NCI-H69 (cell line): Measurements from ENCODE around the gene ZFP30.
"Not testable (repeated sequence)": the region's sequence is repeated elsewhere in the genome, so short reads cannot be mapped to it uniquely, and the experiment has no call there.

Experiments used
- DNase-seq: peaks from one replicate; lab custom pipeline; 2025; lab: John Stamatoyannopoulos, UW

ZFP30 gene

DNA sequence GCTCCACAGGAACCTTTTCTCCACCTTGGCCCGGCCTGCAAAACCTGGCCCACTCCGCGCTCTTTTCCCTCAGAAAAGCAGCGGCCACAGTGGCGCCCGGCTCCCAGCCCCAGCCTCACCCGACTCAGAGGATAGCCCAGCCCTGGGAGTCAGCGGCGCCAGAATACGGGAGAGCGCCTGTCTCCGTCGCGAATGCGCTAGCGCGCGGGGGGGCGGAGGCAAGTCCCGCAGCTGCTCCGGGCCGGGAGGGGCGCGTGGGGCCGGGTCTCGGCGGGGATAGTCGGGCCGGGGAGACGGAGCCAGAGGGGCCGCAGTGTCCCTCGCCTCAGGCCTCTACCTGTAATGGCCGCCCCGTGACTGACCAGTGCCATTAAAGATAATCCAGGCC is at the start of gene ZFP30:
TSS of gene ZFP30 (minus strand) at position 165 of the 388 bp plus-strand sequence. CDS start 7,643 bp downstream, outside the sequence.
- DNase-seq: peak; percentile 98

DNA sequence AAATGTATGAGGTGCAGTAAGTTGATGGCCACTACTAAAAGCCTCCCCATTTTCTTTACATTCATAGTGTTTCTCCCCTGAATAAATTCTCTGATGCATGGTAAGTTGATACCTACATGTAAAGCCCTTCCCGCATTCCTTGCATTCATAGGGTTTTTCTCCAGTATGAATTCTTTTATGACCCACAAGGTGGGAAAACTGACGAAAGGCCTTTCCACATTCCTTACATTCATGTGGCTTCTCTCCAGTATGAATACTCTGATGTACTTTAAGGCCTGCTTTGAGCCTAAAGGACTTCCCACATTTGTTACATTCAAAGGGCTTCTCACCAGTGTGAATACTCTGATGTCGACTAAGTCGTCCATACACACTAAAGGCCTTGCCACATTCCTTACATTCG is 43.8 kb upstream of the ZFP30 start:
- DNase-seq: no peak

DNA sequence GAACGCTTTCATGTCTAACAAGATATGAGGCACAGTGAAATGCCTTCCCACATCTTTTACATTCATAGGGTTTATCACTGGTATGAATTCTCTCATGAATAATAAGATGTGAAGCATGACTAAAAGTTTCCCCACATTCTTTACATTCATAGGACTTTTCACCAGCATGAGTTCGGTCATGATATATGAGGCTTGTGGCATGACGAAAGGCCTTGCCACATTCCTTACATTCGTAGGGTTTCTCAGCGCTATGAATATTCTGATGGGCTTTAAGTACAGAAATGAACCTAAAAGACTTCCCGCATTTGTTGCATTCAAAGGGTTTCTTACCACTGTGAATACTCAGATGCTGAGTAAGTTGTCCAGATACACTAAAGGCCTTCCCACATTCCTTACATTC is 43.0 kb upstream of the ZFP30 start:
- no peak for DNase-seq

DNA sequence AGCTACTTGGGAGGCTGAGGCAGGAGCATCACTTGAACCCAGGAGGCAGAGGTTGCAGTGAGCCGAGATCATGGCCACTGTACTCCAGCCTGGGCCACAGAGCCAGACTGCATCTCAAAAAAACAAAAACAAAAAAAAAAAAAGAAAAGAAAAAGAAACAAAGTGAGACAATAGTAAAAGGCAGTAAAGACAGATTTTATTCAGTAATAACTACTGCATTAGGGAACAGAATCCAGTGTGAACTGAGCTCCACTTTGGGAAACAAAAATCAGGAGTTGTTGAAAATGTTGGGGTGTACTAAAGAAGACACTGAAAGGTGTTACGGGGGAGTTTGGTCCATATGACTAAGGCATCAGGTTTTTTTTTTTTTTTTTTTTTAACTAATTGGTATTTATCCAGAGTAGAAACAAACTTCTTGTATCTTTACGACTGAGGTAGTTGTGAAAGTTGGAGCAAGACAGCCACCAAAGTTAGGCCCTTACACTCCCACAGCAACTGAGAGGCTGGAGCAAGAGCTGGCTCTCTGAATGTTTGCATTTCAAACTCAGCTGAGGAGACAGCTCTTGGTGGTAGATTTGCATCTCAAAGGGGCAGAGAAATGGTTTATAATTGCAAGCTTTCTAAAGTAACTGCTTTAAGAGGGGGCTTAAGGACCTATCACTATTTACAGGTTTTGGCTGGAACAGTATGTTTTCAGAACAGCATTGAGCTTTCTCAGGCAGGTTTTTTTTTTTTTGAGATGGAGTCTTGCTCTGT is 40.1 kb upstream of the ZFP30 start:
- DNase-seq: no peak

DNA sequence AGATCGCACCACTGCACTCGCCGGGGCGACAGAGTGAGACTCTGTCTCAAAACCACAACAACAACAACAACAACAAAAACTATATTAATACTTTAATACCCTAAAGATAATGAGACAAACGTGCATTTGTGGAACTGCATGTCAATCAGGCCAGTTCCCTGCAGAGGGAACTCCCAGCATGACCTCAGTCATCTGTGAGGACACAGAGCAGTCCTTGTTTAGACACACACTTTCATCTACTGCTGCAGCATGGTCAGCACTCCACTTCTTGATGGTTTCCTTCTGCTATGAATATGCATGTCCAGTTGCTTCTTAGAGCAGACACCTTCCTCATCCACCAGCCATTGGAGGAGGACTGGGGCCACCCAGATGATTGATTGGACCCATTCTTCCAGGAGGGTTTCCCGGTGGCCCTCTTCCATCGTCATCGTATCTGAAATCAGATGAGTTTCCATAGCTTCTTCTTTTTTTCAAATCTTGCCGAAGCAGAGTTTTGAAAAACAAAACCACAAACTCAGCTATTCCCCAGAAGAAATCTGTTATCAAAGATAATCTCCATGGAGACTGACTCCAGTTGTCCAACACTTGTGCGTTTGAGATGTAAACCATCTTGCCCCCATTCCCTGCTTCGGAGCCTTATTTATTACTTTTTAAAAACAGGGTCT is 37.8 kb upstream of the ZFP30 start:
- DNase-seq: no peak

DNA sequence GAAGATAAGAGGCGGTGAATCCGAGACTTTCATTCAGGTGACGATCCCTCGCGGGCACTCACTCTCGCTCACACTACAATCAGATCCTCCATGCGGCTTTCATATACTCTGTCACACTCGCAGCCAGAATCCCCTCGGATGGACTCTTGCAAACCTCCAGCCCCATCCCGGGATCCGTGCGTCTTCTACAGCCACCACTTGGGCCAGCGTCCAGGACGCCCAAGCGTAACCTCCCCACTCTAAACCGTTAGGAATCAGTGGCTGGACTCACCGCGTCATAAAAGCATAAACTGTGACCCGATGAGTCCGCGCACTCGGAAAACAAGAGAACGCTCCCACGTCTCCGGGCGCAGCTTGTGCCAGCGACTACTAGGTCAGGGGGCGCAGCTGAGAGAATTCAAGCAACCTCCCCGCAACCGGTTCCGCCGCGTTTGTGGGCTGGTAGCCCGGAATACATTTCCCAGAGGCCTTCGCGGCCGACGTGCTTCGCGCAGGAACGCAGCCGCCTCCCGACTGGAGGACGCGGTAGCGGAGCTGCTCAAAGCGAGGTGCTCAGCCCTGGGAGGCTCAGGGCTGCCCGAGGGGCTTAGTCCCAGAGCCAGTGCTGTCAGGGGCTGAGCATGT is 36.7 kb upstream of the ZFP30 start:
- DNase-seq: no peak

DNA sequence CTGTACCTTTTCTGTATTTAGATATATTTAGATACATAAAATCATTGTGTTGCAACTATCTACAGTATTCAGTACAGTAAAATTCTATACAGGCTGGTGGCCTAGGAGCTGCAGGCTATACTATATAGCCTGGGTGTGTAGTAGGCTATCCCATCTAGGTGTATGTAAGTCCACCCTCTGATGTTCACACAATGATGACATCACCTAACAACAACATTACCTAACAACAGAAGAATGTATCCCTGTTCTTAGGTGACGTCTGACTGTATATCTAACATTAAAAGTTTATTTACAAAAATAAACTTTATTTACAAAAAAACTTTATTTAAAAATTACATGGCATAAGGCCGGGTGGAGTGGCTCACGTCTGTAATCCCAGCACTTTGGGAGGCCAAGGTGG is 28.3 kb upstream of the ZFP30 start:
- no peak for DNase-seq

DNA sequence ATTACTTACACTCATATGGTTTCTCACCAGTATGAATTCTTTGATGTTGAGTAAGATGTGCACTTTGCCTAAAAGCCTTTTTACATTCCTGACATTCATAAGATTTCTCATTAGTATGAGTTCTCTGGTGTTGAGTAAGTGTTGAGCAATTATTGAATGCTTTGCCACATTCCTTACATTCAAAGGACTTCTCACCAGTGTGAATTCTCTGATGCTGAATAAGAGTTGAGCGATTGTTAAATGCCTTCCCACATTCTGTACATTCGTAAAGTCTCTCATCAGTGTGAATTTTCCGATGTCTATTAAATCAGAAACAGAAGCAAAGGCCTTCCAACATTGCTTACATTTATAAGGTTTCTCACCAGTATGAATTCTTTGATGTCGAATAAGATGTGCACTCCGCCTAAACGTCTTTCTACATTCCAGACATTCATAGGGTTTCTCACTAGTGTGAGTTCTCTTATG is 14.2 kb upstream of the ZFP30 start:
- DNase-seq: no peak

DNA sequence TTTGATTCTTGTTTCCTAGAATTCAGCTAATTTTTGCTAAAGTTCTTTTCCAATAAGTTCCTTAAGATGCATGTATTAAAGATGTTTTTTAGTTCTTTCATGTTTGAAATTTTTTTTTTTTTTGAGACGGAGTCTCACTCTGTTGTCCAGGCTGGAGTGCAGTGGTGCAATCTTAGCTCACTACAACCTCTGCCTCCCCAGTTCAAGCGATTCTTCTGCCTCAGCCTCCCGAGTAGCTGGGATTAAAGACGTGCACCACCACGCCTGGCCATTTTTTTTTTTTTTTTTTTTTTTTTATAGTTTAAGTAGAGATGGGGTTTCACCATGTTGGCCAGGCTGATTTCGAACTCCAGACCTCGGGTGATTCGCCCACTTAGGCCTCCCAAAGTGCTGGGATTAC is 1.9 kb upstream of the ZFP30 start:
- not testable (repeated sequence) for DNase-seq

DNA sequence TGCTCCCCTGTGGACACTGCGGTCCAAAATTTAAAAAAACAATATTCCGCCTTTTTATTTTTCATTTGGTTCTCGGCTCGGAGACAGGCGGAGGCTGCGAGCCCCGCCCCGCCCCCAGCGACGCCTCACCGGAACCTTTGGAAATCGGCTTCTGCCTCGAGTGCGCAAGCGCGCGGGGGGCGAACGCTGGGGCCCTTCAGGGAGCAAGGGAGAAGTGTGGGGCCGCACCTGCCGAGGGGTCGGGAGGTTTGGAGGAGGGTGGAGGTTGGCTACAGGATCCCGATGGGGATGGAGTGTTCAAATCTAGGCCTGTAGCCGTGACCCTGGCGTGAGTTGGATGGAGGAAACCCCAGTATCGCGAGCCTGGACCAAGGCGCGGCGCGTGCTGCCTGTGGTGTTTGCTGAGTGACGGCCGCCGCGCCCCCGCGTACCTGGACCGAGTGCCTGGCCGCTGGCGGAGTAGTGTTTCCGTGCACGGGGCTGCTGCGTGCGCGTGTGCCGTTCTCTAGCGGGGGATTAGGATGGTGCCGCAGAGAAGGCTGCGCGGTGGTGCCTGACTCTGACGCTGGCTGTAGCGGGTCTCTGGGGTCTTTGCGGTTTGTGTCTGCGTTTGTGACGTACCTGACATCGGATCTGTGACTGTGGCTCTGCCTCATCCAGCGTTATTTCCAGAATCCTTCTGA is 565 bp upstream of the ZFP30 start:
- peak; percentile 96 for DNase-seq

DNA sequence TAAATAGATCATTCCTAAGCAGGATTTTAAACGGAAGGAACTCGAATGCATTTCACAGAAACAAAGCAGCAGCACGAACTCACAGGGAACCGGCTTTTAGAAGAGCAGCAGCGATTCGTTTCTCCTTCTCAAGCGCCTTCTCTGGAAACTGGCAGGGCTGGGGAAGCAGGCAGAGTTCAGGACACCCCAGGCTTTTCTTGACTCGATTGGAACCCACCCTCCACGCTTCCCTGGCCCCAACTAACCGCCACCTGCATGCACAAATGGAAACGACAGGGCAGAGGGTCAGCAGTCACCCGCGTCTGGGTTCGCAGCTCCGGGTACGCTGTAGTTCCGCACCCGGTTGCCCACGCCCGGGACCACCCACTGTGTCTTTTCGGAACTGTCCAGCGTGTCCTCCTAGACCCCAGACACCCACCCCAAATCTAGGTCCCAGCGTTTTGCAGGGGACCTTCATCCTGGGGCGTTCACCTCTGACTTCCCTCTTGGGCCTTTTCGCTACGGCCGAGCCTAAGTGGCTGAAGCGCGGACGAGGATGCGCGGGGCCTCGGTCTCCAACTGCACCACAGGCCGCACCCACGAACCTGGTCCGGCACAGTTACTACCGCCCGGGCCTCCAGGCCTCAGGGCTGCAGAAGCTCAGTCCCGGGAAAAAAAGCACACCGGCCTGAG is 500 bp downstream of the ZFP30 start:
- peak; percentile 86 for DNase-seq

DNA sequence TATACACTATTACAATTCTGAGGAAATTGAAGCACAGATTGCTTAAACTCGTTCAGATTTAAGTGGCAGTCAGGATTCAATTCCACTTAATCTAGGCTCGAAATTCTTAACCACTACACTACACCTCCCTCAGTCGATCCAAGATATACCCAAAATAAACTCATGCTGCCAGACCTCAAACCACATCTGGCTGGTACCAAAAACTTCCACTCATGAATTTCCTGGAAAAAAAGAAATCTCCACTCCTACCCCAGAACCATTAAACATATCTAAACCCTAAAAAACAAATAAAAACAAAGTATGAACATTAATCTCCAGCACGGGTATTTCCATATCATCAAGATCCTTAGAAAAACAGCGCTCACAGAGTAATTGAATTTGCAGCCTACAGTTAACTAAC is 1.1 kb downstream of the ZFP30 start:
- peak; percentile 46 for DNase-seq

DNA sequence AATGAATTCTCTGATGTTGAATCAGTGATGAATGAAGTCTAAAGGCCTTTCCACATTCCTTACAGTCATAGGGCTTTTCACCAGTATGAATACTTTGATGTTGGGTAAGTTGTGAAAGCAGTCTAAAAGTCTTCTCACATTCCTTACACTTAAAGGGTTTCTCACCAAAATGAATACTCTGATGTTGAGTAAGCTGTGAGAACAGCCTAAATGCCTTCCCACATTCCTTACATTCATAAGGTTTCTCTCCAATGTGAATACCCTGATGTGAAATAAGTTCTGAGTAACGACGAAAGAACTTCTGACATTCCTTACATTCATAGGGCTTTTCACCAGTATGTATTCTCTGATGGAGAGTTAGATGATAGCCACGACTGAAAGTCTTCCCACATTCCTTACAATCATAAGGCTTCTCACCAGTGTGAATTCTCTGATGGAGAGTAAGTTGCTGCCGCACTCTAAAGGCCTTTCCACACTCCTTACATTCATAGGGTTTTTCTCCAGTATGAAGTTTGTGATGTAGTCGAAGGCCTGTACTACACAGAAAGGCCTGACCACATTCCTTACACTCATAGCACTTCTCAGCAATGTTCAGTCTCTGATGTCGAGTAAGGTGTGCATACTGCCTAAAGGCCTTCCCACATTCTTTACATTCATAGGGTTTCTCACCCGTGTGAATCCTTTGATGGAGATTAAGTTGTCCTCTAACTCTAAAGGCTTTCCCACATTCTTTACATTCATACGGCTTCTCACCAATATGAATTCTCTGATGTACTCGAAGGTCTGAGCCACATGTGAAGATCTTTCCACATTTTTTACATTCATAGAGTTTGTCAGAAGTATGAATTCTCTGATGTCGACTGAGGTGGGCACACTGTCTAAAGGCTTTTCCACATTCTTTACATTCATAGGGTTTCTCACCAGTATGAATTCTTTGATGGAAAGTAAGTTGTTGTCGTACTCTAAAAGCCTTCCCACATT is 19.9 kb downstream of the ZFP30 start:
- DNase-seq: no peak

DNA sequence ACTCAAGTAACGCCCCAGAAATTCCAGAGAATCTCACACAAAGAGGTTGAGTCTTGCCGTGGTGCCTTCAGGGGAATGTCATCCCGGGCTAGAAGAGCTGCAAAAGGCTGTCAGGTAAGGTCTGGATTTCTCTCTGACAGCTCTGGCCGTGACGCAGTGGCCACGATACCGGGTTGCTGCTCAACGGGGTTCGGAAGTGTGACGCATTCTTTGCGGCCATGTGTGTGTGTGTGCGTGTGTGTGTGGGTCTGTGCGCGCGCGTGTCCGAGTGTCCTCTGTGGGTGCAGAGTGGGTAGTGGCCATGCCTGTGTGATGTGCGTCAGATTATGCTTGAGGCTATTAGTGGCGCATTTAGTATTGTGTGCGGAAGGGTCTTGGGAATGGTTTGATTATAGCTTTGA is 60.3 kb downstream of the ZFP30 start:
- peak; percentile 89 for DNase-seq

DNA sequence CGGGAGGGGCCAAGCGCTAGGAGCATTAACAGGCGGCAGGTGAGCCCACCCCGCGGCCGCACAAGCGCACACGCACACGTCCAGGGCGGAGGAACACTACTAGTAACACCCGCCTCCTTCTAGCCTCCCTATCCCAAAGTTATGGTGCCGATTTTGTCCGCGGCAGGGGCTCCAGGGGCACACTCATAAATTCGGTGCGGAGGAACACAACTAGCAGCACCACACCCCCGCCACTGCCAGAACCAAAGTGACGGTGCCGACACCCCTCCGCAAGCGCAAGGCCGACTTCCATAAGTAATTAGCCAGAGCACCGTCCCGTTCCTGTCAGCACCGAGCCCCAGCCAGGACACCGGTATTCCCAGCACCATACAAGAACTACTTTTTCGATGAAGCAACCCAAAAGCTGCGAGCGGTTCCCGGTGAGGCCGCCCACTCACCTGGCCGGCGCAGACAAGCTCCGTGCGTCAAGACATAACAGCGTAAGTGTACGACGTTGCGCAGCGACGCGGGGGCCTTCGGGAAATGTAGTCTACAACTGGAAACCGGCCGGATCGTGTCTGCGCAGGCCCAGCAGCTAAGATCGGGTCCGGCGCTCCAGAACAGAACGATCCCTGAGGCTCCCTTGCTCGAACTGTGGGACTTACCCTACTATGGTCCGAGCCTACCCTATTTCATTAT is 60.8 kb downstream of the ZFP30 start, which contains the start of the genes ZNF540 and ZNF571:
TSS of gene ZNF540 (plus strand) at position 573 of the 678 bp plus-strand sequence. CDS start 3,572 bp downstream, outside the sequence.
TSS of gene ZNF571 (minus strand) at position 489 of the 678 bp plus-strand sequence. CDS start 8,116 bp downstream, outside the sequence.
- DNase-seq: peak; percentile 99

DNA sequence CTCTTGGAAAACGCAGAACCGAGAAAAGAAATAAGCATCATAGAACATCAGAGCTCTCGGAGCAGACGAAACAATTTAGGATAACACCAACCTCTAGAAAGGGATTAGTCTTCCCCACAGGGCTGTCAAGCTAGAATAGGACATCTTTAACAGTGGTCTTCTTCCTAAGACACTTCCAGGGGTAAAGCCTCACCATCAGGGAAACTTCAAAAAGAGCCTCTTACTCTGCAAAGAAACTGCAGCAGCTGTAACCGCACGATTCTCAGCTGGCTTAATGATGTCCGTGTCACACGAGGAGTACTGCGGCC is 61.3 kb downstream of the ZFP30 start:
- DNase-seq: no peak

DNA sequence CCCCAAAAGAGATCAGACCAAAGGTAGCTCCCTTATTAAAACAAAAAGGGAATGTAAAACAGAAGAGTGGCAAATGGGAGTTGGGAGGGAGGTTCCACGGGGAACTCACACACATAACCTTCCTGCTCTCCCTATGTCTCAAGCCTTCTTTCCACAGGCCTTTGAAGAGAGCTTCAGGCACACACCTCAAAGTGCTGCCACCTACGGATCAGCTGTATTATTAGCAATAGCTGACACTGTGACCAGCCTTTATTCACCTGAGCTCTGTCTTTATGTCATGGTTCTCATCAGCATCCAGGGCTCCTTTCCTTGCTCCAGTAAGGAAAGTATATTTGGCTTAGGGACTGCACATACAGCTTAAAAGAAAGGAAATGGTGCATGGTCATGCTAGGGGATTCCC is 71.9 kb downstream of the ZFP30 start:
- DNase-seq: no peak

DNA sequence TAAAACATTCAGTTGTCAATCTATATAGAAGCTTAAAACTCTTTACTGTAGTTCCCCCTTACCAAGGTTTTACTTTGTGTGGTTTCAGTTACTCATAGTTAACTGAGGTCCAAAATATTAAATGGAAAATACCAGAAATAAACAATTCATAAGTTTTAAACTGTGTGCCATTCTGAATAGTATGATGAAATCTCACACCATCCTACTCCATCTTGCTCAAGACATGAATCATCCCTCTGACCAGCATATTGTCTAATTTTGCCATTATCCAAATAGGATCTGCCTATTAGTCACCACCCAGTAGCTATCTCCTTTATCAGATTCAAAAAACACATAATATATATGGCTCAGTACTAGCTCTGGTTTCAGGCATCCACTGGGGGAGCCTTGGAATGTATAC is 83.1 kb downstream of the ZFP30 start:
- DNase-seq: no peak

DNA sequence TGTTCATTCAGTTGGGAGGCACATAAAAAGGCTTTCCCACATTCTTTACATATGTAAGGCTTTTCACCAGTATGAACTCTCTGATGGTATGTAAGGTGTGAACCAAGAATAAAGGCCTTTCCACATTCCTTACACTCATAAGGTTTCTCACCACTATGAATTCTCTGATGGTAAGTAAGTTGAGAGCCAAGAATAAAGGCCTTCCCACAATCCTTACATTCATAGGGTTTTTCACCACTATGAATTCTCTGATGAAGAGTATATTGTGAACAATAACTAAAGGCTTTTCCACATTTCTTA is 89.9 kb downstream of the ZFP30 start:
- DNase-seq: no peak

DNA sequence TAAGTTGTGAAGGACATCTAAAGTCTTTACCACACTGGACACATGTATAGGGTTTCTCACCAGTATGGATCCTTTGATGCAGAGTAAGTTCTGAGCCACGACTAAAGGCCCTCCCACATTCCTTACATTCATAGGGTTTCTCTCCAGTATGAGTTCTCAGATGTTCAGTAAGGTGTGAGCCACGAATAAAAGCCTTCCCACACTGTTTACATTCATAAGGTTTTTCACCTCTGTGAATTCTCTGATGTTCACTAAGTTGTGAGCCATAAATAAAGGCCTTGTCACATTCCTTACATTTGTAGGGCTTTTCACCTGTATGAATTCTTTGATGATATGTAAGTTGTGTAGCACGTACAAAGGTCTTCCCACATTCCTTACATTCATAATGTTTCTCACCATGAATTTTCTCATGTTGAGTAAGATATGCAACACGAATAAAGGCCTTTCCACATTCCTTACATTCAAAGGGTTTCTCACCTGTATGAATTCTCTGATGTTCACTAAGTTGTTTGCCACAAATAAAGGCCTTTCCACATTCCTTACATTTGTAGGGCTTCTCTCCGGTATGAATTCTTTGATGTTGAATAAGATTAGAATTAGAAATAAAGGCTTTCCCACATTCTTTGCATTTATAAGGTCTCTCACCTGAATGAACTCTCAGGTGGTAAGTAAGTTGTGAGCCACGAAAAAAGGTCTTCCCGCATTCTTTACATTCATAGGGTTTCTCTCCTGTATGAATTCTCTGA is 90.5 kb downstream of the ZFP30 start:
- DNase-seq: no peak
